SK-N-SH treated with all-trans-retinoic acid at 6 μM for 48 hours (cell line): ENCODE results near the gene CDK12.

Experiments used
- ATAC-seq: fragments of 200-7000 bp; cut with Tn5 transposase; 3 replicates; pipeline ENCODE4 v1.9.1; 2020; ENCODE audit warnings: mild to moderate bottlenecking, moderate library complexity
- ARNTL ChIP-seq: fragments of 450-650 bp; formaldehyde crosslinking; IDR thresholded peaks from 2 replicates; pipeline ENCODE4 v1.5.0; 2020; ENCODE audit warnings: low read depth, mild to moderate bottlenecking, moderate library complexity, borderline replicate concordance
- CSDC2 ChIP-seq: fragments of 250-450 bp; sonication (Bioruptor Pico); IDR thresholded peaks from 2 replicates; pipeline ENCODE4 v1.5.0; 2020; ENCODE audit warnings: mild to moderate bottlenecking, moderate library complexity
- ESRRG ChIP-seq: fragments of 250-450 bp; sonication (Bioruptor Pico); IDR thresholded peaks from 2 replicates; pipeline ENCODE4 v1.6.1; 2021; ENCODE audit warnings: mild to moderate bottlenecking
- GLIS3 ChIP-seq: fragments of 250-450 bp; sonication (Bioruptor Pico); IDR thresholded peaks from 2 replicates; pipeline ENCODE4 v1.5.0; 2020; ENCODE audit warnings: mild to moderate bottlenecking, moderate library complexity
- ISL1 ChIP-seq: fragments of 250-450 bp; sonication (Bioruptor Pico); IDR thresholded peaks from 2 replicates; pipeline ENCODE4 v2.1.2; 2022; ENCODE audit warnings: mild to moderate bottlenecking, moderate library complexity
- OSR1 ChIP-seq: fragments of 250-450 bp; sonication (Bioruptor Pico); IDR thresholded peaks from 2 replicates; pipeline ENCODE4 v1.8.0; 2022; ENCODE audit warnings: moderate library complexity, mild to moderate bottlenecking, inconsistent platforms
- PATZ1 ChIP-seq: fragments of 250-450 bp; sonication (Bioruptor Pico); IDR thresholded peaks from 2 replicates; pipeline ENCODE4 v1.8.0; 2020; ENCODE audit warnings: mild to moderate bottlenecking, moderate library complexity, borderline replicate concordance
- PPARA ChIP-seq: fragments of 250-450 bp; sonication (Bioruptor Pico); IDR thresholded peaks from 2 replicates; pipeline ENCODE4 v1.5.0; 2020; ENCODE audit warnings: mild to moderate bottlenecking, borderline replicate concordance
- RARB ChIP-seq: fragments of 250-450 bp; sonication (Bioruptor Pico); IDR thresholded peaks from 2 replicates; pipeline ENCODE4 v1.8.0; 2021; ENCODE audit warnings: mild to moderate bottlenecking, moderate library complexity
- SNAI2 ChIP-seq: fragments of 250-450 bp; sonication (Bioruptor Pico); IDR thresholded peaks from 2 replicates; pipeline ENCODE4 v1.5.0; 2020; ENCODE audit warnings: mild to moderate bottlenecking, moderate library complexity
- TCF4 ChIP-seq: fragments of 250-450 bp; sonication (Bioruptor Pico); IDR thresholded peaks from 2 replicates; pipeline ENCODE4 v1.8.0; 2021; ENCODE audit warnings: mild to moderate bottlenecking, moderate library complexity, borderline replicate concordance
- TOX ChIP-seq: fragments of 250-450 bp; sonication (Bioruptor Pico); IDR thresholded peaks from 2 replicates; pipeline ENCODE4 v1.8.0; 2021; ENCODE audit warnings: mild to moderate bottlenecking, moderate library complexity, borderline replicate concordance
- TSHZ2 ChIP-seq: fragments of 250-450 bp; sonication (Bioruptor Pico); IDR thresholded peaks from 2 replicates; pipeline ENCODE4 v1.5.0; 2020; ENCODE audit warnings: mild to moderate bottlenecking, moderate library complexity
- ZC3H10 ChIP-seq: fragments of 250-450 bp; sonication (Bioruptor Pico); IDR thresholded peaks from 2 replicates; pipeline ENCODE4 v1.5.1; 2021; ENCODE audit warnings: mild to moderate bottlenecking, moderate library complexity
- ZFP3 ChIP-seq: fragments of 250-450 bp; sonication (Bioruptor Pico); IDR thresholded peaks from 2 replicates; pipeline ENCODE4 v1.5.0; 2020; ENCODE audit warnings: mild to moderate bottlenecking, moderate library complexity
- ZFP30 ChIP-seq: fragments of 450-650 bp; formaldehyde crosslinking; IDR thresholded peaks from 2 replicates; pipeline ENCODE4 v1.5.0; 2022; ENCODE audit warnings: mild to moderate bottlenecking, moderate library complexity
- ZNF70 ChIP-seq: fragments of 450-650 bp; formaldehyde crosslinking; IDR thresholded peaks from 2 replicates; pipeline ENCODE4 v1.5.0; 2020; ENCODE audit warnings: mild to moderate bottlenecking, moderate library complexity
- ZNF8 ChIP-seq: fragments of 450-650 bp; formaldehyde crosslinking; IDR thresholded peaks from 2 replicates; pipeline ENCODE4 v1.5.0; 2020; ENCODE audit warnings: mild to moderate bottlenecking, moderate library complexity
- TF ChIP-seq, protein P1 (sequence below): fragments of 250-450 bp; sonication (Bioruptor Pico); IDR thresholded peaks from 2 replicates; pipeline ENCODE4 v1.5.1; 2021; ENCODE audit warnings: mild to moderate bottlenecking, moderate library complexity
- TF ChIP-seq, protein P2 (sequence below): fragments of 250-450 bp; sonication (Bioruptor Pico); IDR thresholded peaks from 2 replicates; pipeline ENCODE4 v1.5.1; 2020; ENCODE audit warnings: low read depth, mild to moderate bottlenecking, moderate library complexity

The CDK12 gene

DNA sequence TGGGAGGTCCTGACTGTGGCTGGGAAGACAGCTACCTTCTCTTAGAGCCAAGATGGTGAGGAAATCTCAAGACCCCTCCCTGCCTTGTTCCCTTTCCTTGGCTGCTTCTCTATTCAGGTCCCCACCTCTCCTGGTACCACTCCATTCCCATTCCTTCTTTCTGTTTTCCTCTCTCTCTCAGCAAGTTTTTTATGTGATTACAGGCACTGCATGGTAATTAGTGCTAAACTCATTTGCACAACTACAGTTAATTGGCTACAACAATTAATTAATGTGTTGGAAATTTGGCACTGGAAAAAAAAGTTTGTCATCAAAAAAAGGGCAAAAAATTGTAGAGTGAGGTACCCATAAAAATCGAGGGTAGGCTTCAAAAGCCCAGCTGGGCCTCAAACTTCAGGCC is 101.1 kb downstream of the CDK12 start (continued):
- TF ChIP-seq TSHZ2, result no peak
- TF ChIP-seq ESRRG, result no peak
- TF ChIP-seq ISL1, result no peak
- TF ChIP-seq CSDC2, result no peak
- TF ChIP-seq, protein P1, sequence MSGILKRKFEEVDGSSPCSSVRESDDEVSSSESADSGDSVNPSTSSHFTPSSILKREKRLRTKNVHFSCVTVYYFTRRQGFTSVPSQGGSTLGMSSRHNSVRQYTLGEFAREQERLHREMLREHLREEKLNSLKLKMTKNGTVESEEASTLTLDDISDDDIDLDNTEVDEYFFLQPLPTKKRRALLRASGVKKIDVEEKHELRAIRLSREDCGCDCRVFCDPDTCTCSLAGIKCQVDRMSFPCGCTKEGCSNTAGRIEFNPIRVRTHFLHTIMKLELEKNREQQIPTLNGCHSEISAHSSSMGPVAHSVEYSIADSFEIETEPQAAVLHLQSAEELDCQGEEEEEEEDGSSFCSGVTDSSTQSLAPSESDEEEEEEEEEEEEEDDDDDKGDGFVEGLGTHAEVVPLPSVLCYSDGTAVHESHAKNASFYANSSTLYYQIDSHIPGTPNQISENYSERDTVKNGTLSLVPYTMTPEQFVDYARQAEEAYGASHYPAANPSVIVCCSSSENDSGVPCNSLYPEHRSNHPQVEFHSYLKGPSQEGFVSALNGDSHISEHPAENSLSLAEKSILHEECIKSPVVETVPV (CRISPR knock-in tag), result no peak
- no peak for TF ChIP-seq ZFP30 (CRISPR knock-in tag)
- no peak for TF ChIP-seq OSR1 (CRISPR knock-in tag)
- TF ChIP-seq ZC3H10 (CRISPR knock-in tag), result no peak
- TF ChIP-seq ZNF8 (CRISPR knock-in tag), result no peak
- TF ChIP-seq ZNF70, result no peak
- TF ChIP-seq SNAI2, result no peak
- no peak for TF ChIP-seq ZFP3
- TF ChIP-seq ARNTL (CRISPR knock-in tag), result no peak

GRCh38 chr17:39562976-39563375 is 101.7 kb downstream of the CDK12 start:
- ATAC-seq, result no peak
- TF ChIP-seq, protein P2, sequence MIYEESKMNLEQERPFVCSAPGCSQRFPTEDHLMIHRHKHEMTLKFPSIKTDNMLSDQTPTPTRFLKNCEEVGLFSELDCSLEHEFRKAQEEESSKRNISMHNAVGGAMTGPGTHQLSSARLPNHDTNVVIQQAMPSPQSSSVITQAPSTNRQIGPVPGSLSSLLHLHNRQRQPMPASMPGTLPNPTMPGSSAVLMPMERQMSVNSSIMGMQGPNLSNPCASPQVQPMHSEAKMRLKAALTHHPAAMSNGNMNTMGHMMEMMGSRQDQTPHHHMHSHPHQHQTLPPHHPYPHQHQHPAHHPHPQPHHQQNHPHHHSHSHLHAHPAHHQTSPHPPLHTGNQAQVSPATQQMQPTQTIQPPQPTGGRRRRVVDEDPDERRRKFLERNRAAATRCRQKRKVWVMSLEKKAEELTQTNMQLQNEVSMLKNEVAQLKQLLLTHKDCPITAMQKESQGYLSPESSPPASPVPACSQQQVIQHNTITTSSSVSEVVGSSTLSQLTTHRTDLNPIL (CRISPR knock-in tag), result no peak
- TF ChIP-seq PPARA (CRISPR knock-in tag), result no peak
- TF ChIP-seq, protein P1 (CRISPR knock-in tag), result no peak
- TF ChIP-seq ZNF70, result no peak
- no peak for TF ChIP-seq ZNF8 (CRISPR knock-in tag)
- TF ChIP-seq CSDC2, result no peak
- no peak for TF ChIP-seq ZFP30 (CRISPR knock-in tag)

DNA sequence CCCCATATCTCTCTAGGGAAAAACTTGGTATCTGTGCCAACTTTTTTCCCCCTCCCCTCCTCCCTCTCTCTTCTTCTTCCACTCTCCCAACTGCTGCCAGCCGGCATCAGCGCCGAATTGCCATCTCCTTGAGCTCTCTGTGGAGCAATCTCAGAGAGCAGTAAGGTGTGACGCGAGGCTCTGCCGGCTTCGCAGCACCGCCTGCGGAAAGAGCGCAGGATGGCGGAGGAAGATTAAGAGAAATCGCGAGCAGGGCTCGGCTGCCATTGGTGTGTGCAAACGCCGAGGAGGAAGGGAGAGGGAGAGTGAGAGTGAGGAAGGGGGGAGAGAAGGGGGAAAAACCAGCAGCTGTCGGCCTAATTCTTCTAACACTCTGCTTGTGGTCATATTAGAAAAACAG is 102.2 kb downstream of the CDK12 start:
- TF ChIP-seq RARB (CRISPR knock-in tag) (no peak), ISL1 (no peak), PPARA (CRISPR knock-in tag) (no peak), PATZ1 (CRISPR knock-in tag) (no peak), ZNF70 (no peak), GLIS3 (CRISPR knock-in tag) (no peak), ARNTL (CRISPR knock-in tag) (no peak), ESRRG (no peak), OSR1 (CRISPR knock-in tag) (no peak), TOX (CRISPR knock-in tag) (no peak), CSDC2 (no peak), ZFP30 (CRISPR knock-in tag) (no peak), SNAI2 (no peak), TSHZ2 (no peak), TCF4 (CRISPR knock-in tag) (no peak)
- TF ChIP-seq, protein P2 (CRISPR knock-in tag), result no peak
- TF ChIP-seq, protein P1 (CRISPR knock-in tag), result no peak
- no peak for ATAC-seq
